ENCODE measurements around the gene SPATC1L. TPM values are rescaled to one million over a fixed set of nuclear protein-coding genes. Genes with fewer than 3 reads are reported as not detected.

Gene SPATC1L
- total and polyA plus RNA-seq, 2 of the 8 experiments (the other 6 are each of a cell fraction or from before 2014, with no cell fraction given) = 24.9 to 50.0 TPM

- Histone ChIP-seq H4K91ac (replicated peaks; ENCODE audit: insufficient read length, low read length) (no peak overlapping the region), H2BK12ac (ENCODE audit: low read depth, low read length) (no peak overlapping the region)
- CTCF ChIA-PET (ENCODE audit: partially characterized antibody) = interaction anchor here (1.4 to 1.9 kb wide), 3 partner anchors 9 to 12 kb away, joined by 4 to 7 read pairs (median 6); no protein-coding TSS in a partner anchor
Measured at GRCh38 chr21:46138383-46138970, 45.8 kb downstream of the SPATC1L start.

More at GRCh38 chr21:46138383-46138970, 45.8 kb downstream of the SPATC1L start:
- Histone ChIP-seq H3K9me3 (ENCODE audit: insufficient read depth in 2 of 2, low read depth in 1 of 2, low read length in 1 of 2) (peaks cover 0 to 2% of the 10 kb centered on the region in 2 experiments; a peak in 1 of 4 replicates), H3K23me2 (ENCODE audit: low read depth, low read length) (peaks cover 4% of the 10 kb centered on the region; the same call in 1 of the 2 replicates), H2BK5ac (ENCODE audit: low read depth, low read length) (no peak overlapping the region), H3K23ac (ENCODE audit: insufficient read length) (no peak overlapping the region), H3K14ac (ENCODE audit: insufficient read length) (no peak overlapping the region), H4K20me1 (replicated peaks in 1 of 2; ENCODE audit: control insufficient read depth in 1 of 2, insufficient read depth in 2 of 2, low read length in 2 of 2) (no peaks in the 10 kb centered on the region), H2AFZ (ENCODE audit: low read length) (no peak overlapping the region), H2BK120ac (replicated peaks; ENCODE audit: low read depth, low read length) (no peak overlapping the region), H3K36me3 (ENCODE audit: control insufficient read depth in 2 of 4, insufficient read depth in 4 of 4, low read length in 3 of 4) (no peaks in the 10 kb centered on the region), H2BK15ac (ENCODE audit: low read length) (no peak overlapping the region), H3K9ac (replicated peaks in 1 of 4; ENCODE audit: extremely low read depth in 1 of 4, low read depth in 3 of 4, low read length in 3 of 4) (no peak overlapping the region), H3K4me2 (ENCODE audit: insufficient read depth in 1 of 2, low read depth in 2 of 2, low read length in 2 of 2) (no peak overlapping the region), H3K27me3 (replicated peaks in 1 of 4; ENCODE audit: control insufficient read depth in 3 of 4, extremely low read depth in 1 of 4, insufficient read depth in 3 of 4, low read length in 3 of 4) (peaks cover 0 to 24% (median 8%) of the 10 kb centered on the region in 4 experiments; a peak in 4 of 7 replicates), H3K4me1 (replicated peaks in 1 of 4; ENCODE audit: control insufficient read depth in 3 of 4, insufficient read depth in 4 of 4, low read length in 3 of 4) (peaks cover 0 to 10% (median 0%) of the 10 kb centered on the region in 4 experiments; a peak in 3 of 7 replicates), H4K8ac (ENCODE audit: extremely low read depth, insufficient read depth, low read length) (no peak overlapping the region), H3K27ac (ENCODE audit: low read depth, low read length) (no peak overlapping the region), H3K79me1 (ENCODE audit: low read depth, low read length) (no peaks in the 10 kb centered on the region), H2AK5ac (ENCODE audit: low read depth, low read length) (no peak overlapping the region), H2BK20ac (ENCODE audit: low read length) (no peak overlapping the region), H3K79me2 (ENCODE audit: control insufficient read depth in 1 of 2, insufficient read depth in 2 of 2, low read length in 2 of 2) (no peaks in the 10 kb centered on the region), H3K56ac (replicated peaks; ENCODE audit: insufficient read length, low read depth, low read length) (no peak overlapping the region), H4K5ac (ENCODE audit: insufficient read length, low read depth, low read length) (no peak overlapping the region), H3K18ac (ENCODE audit: extremely low read depth, low read length) (no peak overlapping the region), H3K4me3 (ENCODE audit: extremely low read depth in 1 of 4, insufficient read depth in 2 of 4, low read depth in 3 of 4, low read length in 4 of 4) (no peak overlapping the region), H3K4ac (replicated peaks; ENCODE audit: insufficient read length, low read depth, low read length) (no peak overlapping the region)
- FAIRE-seq (no peak), DNase-seq (ENCODE audit: low read depth in 1 of 2, low spot score in 2 of 2) (no peak)
- TF ChIP-seq BRCA1 (IDR thresholded peaks at IDR 0.05; ENCODE audit: low read depth, low read length) (no peak), ASH2L (IDR thresholded peaks at IDR 0.05; ENCODE audit: low read length) (no peak), TCF12 (IDR thresholded peaks at IDR 0.05; ENCODE audit: low read depth, low read length) (no peak), CHD1 (IDR thresholded peaks at IDR 0.05; ENCODE audit: low read depth, low read length) (no peak), SIRT6 (IDR thresholded peaks at IDR 0.05; ENCODE audit: low read length) (no peak), EGR1 (IDR thresholded peaks at IDR 0.05; ENCODE audit: borderline replicate concordance, low read depth, low read length) (no peak), NRF1 (IDR thresholded peaks at IDR 0.05; ENCODE audit: low read depth, low read length) (no peak), ZNF274 (IDR thresholded peaks at IDR 0.05; ENCODE audit: borderline replicate concordance, extremely low read depth, low read length) (no peak), POLR2A (IDR thresholded peaks at IDR 0.05; ENCODE audit: control extremely low read depth in 1 of 2, low read depth in 2 of 2, low read length in 2 of 2) (no peak), JUND (IDR thresholded peaks at IDR 0.05; ENCODE audit: low read length) (no peak)
- POLR2A ChIA-PET (ENCODE audit: partially characterized antibody) = interaction anchor here (1.0 to 1.6 kb wide), 2 partner anchors 8 to 9 kb away, joined by 3 to 4 read pairs; no protein-coding TSS in a partner anchor
- 90% methylated on average over 28 of the region's 28 CpGs; no CpG with 5 or more reads in 1 of the 2 experiments for WGBS, 2 experiments (ENCODE audit: extremely low coverage in 1 of 2, insufficient coverage in 1 of 2, insufficient read length in 1 of 2, insufficient replicate concordance in 2 of 2, low coverage in 1 of 2, low lambda C conversion rate in 2 of 2, missing lambda C conversion rate in 1 of 2)
